ENCODE measurements around the gene CABYR.

The CABYR gene, protein sequence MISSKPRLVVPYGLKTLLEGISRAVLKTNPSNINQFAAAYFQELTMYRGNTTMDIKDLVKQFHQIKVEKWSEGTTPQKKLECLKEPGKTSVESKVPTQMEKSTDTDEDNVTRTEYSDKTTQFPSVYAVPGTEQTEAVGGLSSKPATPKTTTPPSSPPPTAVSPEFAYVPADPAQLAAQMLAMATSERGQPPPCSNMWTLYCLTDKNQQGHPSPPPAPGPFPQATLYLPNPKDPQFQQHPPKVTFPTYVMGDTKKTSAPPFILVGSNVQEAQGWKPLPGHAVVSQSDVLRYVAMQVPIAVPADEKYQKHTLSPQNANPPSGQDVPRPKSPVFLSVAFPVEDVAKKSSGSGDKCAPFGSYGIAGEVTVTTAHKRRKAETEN

DNA sequence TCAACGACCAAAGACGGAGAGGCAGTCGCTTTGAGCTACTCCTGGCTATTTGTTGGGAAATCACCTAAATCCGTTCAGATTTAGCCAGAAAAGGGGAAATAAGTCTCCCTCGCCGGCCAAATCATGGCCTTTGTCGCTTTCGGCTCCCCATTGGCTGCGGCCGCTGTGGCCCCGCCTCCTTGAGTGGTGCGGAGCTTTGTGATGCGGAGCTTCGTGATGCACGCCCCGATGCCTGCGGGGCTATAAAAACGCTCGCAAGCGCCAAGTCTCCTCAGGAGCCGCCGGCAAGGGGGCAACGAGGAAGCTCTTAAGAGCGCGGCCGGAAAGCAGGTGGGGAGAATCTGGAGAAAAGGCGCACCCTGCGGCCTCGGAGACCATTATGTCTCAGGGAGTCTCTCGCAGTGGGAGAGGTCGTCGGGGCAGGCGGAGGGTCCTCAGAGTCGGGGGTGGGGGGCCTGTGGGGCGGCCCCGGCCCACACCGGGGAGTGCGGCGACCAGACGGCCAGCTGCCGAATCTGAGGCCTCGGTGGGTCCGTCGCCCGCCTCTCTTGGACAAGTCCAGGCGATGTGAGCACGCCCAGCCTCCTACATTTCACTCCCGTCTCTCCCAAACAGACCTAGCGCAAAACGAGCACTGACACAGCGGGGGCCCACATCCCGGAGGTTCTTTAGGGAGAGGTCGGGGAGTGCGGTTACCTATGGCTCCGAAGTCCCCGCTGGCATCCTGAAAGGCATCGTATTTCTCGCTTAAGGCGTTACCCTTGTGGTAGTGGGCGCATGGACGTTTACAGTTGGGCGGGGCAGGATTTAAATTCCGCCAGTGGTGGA is at the start of gene CABYR:
CABYR (plus strand) TSS at position 274 of the 828 bp plus-strand sequence. CDS start 4,053 bp downstream, outside the sequence.
- peak; percentile 59 for DNase-seq (ENCODE audit: low read depth)

DNA sequence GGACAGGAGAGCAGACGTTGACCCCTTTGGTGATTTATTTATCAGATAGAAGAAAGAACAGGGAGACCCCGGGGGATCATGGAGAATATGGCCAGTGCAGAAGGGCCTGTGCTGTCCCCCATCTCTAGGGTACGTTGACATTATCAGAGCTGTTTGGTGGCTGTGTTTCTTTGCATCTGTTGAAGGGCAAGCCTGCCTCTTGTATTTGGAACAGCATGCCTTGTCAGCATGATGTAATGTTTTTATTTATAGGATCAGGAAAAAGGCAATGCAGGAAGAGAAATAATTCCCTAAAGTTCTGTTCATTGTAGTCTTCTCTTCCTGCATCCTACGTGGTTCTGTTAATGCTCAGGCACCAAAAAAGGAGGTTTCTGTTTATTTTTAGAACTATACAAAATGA is 49.8 kb upstream of the CABYR start:
- DNase-seq (ENCODE audit: low read depth): no peak

- no peak for DNase-seq (ENCODE audit: low read depth)
Observed at GRCh38 chr18:24089515-24090337, 49.1 kb upstream of the CABYR start.

GRCh38 chr18:24090876-24091275 is 48.0 kb upstream of the CABYR start:
- DNase-seq (ENCODE audit: low read depth): no peak

DNA sequence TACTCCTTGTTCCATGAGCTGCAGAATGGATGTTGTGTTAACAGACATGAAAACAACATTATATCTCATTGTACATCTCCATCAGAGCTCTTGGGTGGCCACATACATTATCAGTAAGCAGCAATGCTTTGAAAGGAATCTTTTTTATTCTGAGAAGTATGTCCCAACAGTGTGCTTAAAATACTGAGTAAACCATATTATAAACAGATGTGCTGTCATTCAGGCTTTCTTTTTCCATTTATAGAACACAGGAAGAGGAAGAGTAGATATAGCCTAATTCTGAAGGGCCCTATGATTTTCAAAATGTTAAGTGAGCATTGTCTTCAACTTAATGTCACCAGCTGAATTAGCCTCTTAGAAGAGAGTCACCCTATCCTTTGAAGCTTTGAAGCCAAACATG is 44.3 kb upstream of the CABYR start:
- DNase-seq (ENCODE audit: low read depth): no peak

DNA sequence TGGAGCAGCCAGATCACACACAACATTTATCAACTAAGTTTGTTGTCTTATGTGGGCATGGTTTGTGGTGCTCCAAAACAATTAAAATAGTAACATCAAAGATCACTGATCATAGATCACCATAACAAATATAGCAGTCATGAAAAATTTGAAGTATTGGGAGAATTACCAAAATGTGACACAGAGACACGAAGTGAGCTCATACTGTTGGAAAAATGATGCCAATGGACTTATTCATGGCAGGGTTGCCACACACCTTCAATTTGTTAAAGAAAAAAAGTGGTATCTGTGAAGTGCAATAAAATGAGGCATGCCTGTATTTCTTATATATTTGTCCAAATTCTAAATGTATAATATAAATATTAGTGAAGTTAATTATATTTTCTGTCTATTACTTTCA is 42.9 kb upstream of the CABYR start:
- DNase-seq (ENCODE audit: low read depth): no peak

- DNase-seq (ENCODE audit: low read depth): no peak
Observed at GRCh38 chr18:24103320-24104021, 35.4 kb upstream of the CABYR start.

- DNase-seq (ENCODE audit: low read depth): no peak
Observed at GRCh38 chr18:24104486-24104885, 34.4 kb upstream of the CABYR start.

GRCh38 chr18:24108641-24109040 is 30.2 kb upstream of the CABYR start:
- no peak for DNase-seq (ENCODE audit: low read depth)

GRCh38 chr18:24111936-24112335 is 26.9 kb upstream of the CABYR start:
- DNase-seq (ENCODE audit: low read depth): no peak

DNA sequence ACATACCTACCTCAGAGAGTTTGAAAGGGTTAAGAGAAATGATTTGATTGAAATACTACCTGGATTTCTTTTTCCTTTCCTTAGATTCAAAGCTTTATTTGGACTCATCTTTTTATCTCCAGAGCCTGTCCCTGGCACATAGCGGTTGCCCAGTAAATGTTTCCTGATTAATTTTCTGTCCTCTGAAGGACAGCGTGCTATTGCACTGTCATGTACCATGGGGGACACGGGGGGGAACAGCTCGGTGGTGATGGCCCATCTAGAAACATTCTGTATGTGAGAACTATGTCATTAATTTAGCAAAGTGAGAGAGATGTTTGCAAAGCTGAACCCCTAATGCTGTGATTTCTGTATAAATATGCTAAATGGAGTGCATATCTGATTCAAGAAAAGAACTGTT is 26.4 kb upstream of the CABYR start:
- DNase-seq (ENCODE audit: low read depth): no peak

- DNase-seq (ENCODE audit: low read depth): no peak
Observed at GRCh38 chr18:24112874-24113615, 25.8 kb upstream of the CABYR start.

GRCh38 chr18:24114924-24115549 is 23.8 kb upstream of the CABYR start:
- DNase-seq (ENCODE audit: low read depth): no peak

- DNase-seq (ENCODE audit: low read depth): no peak
Observed at GRCh38 chr18:24115628-24116027, 23.2 kb upstream of the CABYR start.

GRCh38 chr18:24118750-24119577 is 19.9 kb upstream of the CABYR start:
- peak; percentile 80 for DNase-seq (ENCODE audit: low read depth)

- no peak for DNase-seq (ENCODE audit: low read depth)
Observed at GRCh38 chr18:24120676-24121075, 18.2 kb upstream of the CABYR start.

DNA sequence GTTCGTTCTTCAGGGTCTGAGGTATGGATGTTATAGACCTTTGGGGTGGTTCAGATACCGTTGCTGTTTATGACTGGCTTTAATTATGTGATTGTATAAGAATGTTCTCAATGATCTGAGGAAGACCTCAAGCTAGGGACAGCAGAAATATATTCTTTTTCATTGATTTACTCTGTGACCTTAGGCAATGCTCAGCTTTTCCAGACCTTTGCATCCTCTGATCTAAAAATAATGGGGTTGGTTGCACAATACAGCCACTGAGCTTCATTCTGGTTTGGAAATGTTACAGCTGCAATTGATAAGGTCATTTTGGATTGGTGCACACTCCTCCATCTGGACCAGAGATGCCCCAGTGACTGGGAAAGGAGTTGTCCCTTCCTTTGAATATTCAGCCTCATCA is 17.2 kb upstream of the CABYR start:
- DNase-seq (ENCODE audit: low read depth): no peak

DNA sequence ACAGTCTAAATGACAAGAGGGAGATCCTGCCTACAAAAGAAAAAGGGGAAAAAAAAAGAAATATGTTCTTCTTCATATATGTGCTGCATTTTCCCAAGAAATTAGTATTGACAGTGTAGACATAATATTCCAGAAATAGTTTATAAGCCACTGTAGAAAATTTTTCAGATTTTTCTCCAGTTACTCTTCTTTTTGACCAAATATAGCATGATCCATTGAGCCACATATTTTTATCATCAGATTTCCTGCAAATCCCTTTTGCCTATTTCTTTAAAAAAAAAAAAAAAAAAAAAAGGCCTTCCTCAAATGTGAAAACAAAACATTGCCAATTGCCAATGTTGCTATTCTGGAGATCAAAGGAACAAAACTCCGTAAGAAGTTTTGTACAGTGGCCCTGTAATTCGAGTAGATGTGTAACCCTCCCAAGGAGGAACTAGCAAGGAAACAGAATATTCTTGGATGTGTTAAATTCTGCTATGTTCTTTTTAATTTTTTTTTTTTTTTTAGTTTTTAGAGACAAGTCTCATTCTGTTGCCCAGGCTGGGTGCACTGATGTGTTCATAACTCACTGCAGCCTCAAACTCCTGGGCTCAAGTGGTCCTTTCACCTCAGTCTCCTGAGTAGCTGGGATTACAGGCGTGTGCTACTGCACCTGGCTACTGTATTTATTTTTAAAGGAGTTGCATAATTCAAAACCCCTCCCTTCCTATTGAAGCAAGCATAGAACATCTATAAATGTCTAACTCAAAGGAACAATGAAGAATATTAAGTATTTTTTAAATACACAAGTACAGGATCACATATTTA is 12.5 kb upstream of the CABYR start:
- DNase-seq (ENCODE audit: low read depth): no peak

DNA sequence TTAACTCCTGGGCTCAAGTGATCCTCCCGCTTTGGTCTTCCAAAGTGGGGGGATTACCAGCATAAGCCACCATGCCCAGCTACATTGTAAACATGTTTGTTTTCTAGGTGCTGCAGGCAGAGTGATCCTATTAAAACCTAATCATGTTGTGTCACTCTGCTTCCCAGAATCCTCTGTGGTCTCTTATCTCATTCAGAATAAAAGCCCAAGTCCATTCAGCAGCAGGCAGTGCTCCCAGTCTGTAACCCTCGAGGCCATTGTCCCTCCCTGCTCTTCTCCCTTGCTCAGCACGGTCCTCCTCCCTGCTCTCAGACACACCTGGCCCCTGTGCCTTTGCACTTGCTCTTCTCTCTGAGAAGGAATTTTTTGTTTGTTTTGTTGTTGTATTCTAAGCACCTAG is 11.1 kb upstream of the CABYR start:
- DNase-seq (ENCODE audit: low read depth): no peak
